ENCODE data around the gene ANKFN1.
"Not testable (repeated sequence)": the region's sequence is repeated elsewhere in the genome, so short reads cannot be mapped to it uniquely, and the experiment has no call there.

The ANKFN1 gene

GRCh38 chr17:56350592-56350991, 197.3 kb downstream of the ANKFN1 start:
- DNase-seq, result no peak

DNA sequence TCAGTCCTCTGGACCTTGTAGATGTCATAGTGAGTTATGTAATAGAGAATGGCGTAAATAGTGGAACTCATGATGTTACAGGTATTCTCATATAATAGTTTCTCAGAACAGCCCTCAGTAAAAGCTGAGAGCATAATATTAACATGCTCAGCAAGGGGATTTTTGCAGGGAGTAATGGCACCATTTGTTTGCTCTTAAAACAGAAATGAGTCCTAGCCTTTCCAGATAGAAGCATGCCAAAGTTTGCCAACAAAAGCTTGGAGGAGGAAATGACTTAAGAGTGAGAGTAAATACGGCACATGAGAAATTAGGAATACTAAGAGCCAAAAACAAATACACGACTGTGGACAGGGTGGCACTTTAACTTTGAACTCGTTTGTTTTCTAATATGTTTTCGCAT, 198.4 kb downstream of the ANKFN1 start:
- no peak for DNase-seq

- no peak for DNase-seq
Observed at GRCh38 chr17:56358651-56359050, 205.4 kb downstream of the ANKFN1 start.

- DNase-seq, result no peak
Observed at GRCh38 chr17:56359518-56359917, 206.2 kb downstream of the ANKFN1 start.

- DNase-seq, result no peak
Observed at GRCh38 chr17:56367366-56367765, 214.1 kb downstream of the ANKFN1 start.

DNA sequence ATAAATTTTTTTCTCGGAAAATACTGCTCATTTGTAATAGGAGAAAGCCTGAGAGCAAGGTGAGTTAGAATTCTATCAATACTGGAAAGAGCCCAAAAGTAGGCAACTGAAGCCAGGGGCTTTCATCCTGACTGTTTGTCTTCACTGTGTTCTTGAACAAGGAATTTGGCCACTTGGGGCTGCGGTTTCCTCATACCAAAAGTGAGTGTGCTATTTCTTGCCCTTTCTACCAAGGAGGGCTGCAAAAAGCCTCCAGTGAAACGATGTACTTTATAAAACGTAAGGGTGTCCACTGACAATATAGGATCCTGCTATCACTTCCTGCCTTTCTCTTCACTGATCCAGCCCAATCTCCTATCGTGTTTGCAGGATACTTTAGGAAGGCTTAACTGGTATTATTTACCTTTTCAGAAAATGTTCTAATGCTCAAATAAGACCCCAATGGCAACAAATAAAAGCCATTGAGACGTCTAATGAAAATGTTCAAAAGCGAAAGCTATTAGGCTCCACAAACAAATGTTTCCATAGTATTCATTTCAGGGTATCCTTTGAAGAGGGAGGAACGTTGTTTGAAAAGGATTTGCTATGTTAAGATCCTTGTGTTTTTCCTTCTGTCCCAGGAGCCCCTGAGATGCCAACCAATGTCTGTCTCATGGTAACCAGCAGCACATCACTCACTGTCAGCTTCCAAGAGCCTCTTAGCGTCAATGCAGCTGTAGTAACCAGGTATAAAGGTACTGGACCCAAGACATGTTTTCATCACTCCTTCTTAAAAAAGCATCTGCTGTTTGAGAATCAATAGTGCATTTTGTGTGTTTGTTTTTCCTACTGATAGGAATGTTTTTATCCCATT, 220.9 kb downstream of the ANKFN1 start:
- DNase-seq, result no peak

- DNase-seq, result peak; percentile 3 to 19
Observed at GRCh38 chr17:56389356-56389755, 236.1 kb downstream of the ANKFN1 start.

- no peak for DNase-seq
Observed at GRCh38 chr17:56392321-56392720, 239.0 kb downstream of the ANKFN1 start.

DNA sequence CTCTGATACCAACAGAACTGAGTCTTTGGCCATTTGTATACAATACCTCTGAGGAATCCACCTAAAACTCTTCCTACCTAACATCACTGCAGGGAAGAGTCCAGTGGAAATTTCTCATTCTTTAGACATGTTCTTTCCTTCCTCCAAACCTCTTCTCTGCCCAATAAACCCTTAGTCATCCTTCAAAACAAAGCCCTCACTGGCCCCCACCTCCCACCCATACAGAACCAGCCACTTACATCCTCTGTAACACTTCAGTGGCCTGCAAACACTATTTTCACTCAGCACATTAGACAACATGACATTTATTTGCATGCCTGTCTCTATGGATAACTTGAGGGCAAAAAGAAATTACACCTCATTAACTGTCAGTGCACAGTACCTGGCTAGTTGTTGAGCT, 239.9 kb downstream of the ANKFN1 start:
- DNase-seq, result no peak

DNA sequence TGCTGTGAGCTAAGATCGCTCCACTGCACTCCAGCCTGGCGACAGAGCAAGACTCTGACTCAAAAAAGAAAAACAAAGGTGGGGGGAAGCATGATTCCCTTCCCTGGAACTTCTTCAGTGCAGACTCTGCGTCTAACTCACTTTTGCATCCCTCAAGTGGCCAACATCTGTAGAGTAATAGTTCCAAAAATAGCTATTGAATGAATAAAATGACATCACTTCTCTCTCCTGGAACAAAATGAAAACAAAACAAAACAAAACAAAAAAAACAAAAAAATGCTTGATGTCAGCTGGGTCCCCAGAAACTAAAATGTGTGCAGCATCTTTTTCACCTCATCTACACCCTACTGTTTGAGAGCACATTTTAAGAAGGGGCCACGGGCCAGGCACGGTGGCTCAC, 242.5 kb downstream of the ANKFN1 start:
- DNase-seq, result no peak

DNA sequence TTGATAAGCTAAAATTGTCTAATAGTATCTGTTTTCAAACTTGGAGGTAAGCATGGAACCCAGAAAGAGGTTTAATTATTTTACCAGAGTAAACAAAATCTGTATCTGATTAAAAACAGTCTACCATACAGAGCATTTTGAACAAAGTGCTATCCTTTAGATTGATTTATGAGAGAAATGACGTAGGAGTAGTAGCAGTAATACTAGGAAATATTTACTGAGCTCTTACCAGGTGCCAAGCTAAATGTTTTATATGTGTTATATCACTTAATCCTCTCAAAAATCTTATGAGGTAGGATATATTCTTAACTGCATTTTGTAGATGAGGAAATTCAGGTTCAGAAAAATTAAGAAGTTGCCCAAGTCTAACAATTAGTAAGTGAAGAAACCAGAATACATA, 253.8 kb downstream of the ANKFN1 start:
- DNase-seq, result no peak

DNA sequence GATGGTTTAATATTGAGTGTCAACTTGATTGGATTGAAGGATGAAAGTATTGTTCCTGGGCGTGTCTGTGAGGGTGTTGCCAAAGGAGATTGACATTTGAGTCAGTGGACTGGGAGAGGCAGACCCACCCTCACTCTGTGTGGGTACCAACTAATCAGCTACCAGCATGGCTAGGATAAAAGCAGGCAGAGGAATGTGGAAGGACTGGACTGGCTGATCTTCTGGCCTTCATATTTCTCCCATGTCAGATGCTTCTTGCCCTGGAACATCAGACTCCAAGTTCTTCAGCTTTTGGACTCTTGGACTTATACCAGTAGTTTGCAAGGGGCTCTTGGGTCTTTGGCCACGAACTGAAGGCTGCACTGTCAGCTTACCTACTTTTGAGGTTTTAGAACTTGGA, 259.1 kb downstream of the ANKFN1 start:
- not testable (repeated sequence) for DNase-seq

- DNase-seq, result no peak
Observed at GRCh38 chr17:56416682-56417351, 263.5 kb downstream of the ANKFN1 start.

DNA sequence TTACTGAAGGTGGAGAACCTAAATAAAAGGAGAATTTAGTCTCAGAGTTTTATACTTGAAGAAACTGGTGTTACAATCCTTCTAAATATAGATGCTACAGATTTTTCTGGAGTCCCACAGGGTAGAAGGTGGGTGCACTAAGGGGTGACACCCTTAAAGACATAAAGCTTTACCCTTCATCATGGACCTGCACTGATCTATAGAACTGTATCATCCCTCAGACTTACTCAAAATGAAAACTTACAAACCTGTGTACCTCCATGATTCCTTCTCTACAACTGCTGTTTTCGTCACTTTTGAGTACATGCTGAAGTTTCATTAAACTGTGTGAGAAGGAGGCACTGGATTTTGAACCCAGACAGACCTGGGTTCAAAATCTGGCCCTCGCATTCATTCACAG, 270.7 kb downstream of the ANKFN1 start:
- DNase-seq, result no peak

DNA sequence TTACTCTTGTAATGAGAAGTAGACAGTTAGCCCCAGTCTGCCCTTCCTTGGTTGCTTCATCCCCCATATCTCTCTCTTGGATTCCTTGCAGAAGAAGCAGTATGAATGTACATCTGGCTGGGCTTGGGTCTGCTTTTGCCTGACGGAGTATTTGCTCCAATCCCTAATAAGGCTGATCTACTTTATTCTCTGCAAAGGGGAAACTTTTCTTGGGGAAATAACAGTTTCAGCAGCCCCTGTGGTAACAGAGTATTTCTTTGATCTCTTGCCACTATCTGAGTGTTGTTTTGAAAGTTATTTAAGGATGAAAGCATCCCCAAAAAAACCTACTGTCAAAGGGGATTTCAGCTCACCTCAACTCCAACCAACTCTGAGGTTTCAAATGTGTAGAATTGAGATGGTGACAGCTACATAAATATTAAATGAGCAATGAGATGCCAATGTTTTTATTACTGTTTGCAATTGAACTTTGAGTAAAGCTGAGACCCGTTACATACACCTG, 271.3 kb downstream of the ANKFN1 start:
- no peak for DNase-seq

GRCh38 chr17:56425483-56425882, 272.2 kb downstream of the ANKFN1 start:
- DNase-seq, result no peak

DNA sequence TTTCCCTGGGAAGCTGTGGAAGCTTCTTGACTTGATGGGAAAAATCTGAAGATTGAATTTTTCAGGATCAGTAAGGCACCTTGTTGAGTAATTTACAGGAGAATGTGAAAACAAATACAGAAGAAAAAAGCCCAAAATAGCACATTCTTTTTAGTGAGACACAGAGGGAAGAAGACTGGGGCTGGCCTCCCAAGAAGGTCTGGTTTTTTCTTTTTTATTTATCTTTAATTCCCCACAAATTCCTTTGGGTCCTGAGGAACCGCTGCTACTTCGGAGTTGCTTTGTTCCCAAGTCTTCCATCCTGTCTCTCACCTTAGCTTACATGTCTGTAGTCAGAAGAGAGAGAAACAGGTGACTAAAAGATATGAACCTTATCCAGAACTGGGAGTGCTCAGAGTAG, 273.6 kb downstream of the ANKFN1 start:
- no peak for DNase-seq

GRCh38 chr17:56431736-56432135, 278.5 kb downstream of the ANKFN1 start:
- DNase-seq, result no peak

- DNase-seq, result no peak
Observed at GRCh38 chr17:56432443-56432842, 279.2 kb downstream of the ANKFN1 start.

DNA sequence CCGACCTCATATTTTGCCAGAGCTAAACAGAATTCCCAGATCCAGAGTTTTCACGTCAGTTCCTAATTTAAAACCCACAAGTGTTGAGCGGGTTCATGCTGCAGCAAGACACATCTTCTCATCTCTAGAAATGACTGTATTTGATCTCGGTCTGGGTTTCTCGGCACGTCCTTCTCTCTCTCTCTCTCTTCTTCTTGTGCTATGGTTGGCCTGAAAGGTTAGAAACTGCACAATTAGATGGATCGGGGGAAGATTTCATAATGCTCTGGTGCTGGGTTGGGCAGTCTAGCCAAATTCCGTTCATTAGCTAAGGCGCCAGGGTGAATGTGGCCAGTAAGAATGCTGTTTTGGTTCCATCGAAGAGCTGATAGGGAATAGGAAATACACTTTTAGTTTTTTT, 281.3 kb downstream of the ANKFN1 start:
- DNase-seq, result no peak

DNA sequence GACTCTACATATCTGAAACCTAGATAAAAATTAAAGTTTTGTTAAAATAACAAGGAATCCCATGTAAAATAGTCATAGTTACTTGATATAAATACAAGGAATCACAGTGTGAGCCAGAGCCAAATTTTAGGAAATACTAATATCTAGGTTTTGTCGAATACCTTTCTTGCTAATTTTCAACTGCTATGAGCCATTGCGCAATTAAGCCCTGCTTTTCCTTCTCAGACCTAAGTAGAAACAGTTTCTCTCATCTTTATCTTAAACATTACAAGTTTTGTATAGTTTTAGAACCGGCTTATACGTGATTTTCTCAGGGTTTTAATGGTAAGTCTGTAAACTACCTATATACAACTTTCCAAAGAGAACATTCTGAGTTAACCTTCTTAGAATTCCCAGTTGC, 282.9 kb downstream of the ANKFN1 start:
- no peak for DNase-seq

- DNase-seq, result no peak
Observed at GRCh38 chr17:56440419-56440818, 287.1 kb downstream of the ANKFN1 start.

GRCh38 chr17:56441308-56441707, 288.0 kb downstream of the ANKFN1 start:
- no peak for DNase-seq

GRCh38 chr17:56445692-56446411, 292.6 kb downstream of the ANKFN1 start:
- DNase-seq, result no peak
